SU-DHL-6 (cell line): ENCODE measurements around the gene VWC2.

Experiments used
- CTCF ChIP-seq: fragments of 200-600 bp; sonication (generic); IDR thresholded peaks from one replicate; pipeline ENCODE4 v1.5.1; 2017; ENCODE audit warnings: antibody characterized with exemption, mild to moderate bottlenecking, low read length, moderate library complexity; ENCODE audit not compliant: insufficient read depth, poor library complexity, severe bottlenecking
- EZH2phosphoT487 ChIP-seq: fragments of 200-600 bp; sonication (generic), shearing (Covaris generic); conservative IDR thresholded peaks from 2 replicates; pipeline ENCODE4 v1.6.1; 2018; ENCODE audit warnings: mild to moderate bottlenecking, antibody characterized with exemption, low read length, moderate library complexity, mixed read lengths

- TF ChIP-seq CTCF = no peak
- no peak for TF ChIP-seq EZH2phosphoT487
Measured at GRCh38 chr7:49781996-49782395, 8.6 kb downstream of the VWC2 start.
